Measurements from ENCODE around the gene PDXDC1.
"Not testable (repeated sequence)": the region's sequence is repeated elsewhere in the genome, so short reads cannot be mapped to it uniquely, and the experiment has no call there.

PDXDC1 gene

GRCh38 chr16:14971621-14972228, 3.1 kb upstream of the PDXDC1 start:
- not testable (repeated sequence) for DNase-seq (ENCODE audit: low read depth in 2 of 2)

DNA sequence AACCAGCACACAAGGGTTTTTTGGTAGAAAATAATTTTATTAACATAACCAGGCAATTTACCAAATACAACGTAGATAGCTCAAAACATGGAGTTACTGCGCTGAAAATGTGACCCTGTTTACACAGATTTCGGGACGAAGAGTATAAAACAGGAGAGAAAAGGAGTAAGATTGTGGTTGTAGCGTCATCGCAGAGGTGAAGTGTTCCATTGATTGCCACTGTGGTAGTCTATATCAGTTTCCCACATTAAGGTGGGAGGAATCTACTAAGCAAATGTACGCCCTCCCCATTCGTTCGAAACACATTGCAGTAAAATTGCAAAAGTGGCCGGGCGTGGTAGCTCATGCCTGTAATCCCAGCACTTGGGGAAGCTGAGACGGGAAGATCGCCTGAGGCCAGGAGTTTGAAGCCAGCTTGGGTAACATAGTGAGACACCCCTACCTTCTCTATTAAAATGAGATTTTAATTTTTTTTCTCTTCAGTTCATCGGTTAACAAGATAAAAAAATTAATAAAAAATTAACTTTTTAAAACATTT, 972 bp upstream of the PDXDC1 start:
- not testable (repeated sequence) for DNase-seq (ENCODE audit: low read depth in 2 of 2)

DNA sequence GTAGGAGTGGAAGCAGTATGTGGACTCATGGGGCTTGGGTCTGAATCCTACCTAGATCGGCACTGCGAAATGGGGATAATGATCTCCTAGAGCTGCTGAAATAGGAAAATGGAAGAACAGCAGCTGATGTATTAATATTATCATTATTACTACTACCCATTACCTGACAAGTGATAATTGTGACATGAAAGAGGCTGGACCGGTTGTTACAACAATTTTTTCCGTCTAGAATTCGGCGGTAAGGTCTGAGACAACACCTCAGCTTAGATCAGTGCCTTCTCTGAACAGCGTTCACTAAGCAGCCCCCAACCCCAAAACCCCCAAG, 533 bp upstream of the PDXDC1 start:
- peak; percentile 20 to 23 for DNase-seq (ENCODE audit: low read depth in 2 of 2)

- not testable (repeated sequence) for DNase-seq (ENCODE audit: low read depth in 2 of 2)
Measured at GRCh38 chr16:14975418-14976194, 780 bp downstream of the PDXDC1 start.

- not testable (repeated sequence) for DNase-seq (ENCODE audit: low read depth in 2 of 2)
Measured at GRCh38 chr16:14976971-14977736, 2.3 kb downstream of the PDXDC1 start.

GRCh38 chr16:14978281-14978680, 3.5 kb downstream of the PDXDC1 start:
- not testable (repeated sequence) for DNase-seq (ENCODE audit: low read depth in 2 of 2)

GRCh38 chr16:14978908-14979307, 4.1 kb downstream of the PDXDC1 start:
- DNase-seq (ENCODE audit: low read depth in 2 of 2) = not testable (repeated sequence)

- not testable (repeated sequence) for DNase-seq (ENCODE audit: low read depth in 2 of 2)
Measured at GRCh38 chr16:14981234-14981633, 6.4 kb downstream of the PDXDC1 start.

DNA sequence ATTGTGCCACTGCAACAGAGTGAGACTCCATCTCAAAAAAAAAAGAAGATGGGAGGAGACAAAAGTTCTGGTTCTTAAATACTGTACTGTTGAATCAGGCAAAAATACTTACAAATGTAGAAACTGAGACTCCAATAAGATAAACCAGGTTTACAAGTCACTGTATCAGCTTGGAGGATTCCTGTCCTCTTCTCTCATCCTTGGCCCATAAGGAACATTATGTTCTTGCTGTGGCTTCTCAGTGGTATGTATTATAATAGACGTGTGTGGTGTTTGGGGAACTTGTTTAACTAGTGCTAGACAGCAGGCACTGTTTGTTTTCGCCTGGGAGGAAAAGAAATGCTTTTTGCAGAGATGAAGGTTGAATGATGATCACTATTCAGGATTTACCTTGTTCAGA, 7.7 kb downstream of the PDXDC1 start:
- not testable (repeated sequence) for DNase-seq (ENCODE audit: low read depth in 2 of 2)

- DNase-seq (ENCODE audit: low read depth in 2 of 2) = not testable (repeated sequence)
Measured at GRCh38 chr16:14988092-14988491, 13.3 kb downstream of the PDXDC1 start.

GRCh38 chr16:14988661-14989191, 13.9 kb downstream of the PDXDC1 start:
- DNase-seq (ENCODE audit: low read depth in 2 of 2) = not testable (repeated sequence)

DNA sequence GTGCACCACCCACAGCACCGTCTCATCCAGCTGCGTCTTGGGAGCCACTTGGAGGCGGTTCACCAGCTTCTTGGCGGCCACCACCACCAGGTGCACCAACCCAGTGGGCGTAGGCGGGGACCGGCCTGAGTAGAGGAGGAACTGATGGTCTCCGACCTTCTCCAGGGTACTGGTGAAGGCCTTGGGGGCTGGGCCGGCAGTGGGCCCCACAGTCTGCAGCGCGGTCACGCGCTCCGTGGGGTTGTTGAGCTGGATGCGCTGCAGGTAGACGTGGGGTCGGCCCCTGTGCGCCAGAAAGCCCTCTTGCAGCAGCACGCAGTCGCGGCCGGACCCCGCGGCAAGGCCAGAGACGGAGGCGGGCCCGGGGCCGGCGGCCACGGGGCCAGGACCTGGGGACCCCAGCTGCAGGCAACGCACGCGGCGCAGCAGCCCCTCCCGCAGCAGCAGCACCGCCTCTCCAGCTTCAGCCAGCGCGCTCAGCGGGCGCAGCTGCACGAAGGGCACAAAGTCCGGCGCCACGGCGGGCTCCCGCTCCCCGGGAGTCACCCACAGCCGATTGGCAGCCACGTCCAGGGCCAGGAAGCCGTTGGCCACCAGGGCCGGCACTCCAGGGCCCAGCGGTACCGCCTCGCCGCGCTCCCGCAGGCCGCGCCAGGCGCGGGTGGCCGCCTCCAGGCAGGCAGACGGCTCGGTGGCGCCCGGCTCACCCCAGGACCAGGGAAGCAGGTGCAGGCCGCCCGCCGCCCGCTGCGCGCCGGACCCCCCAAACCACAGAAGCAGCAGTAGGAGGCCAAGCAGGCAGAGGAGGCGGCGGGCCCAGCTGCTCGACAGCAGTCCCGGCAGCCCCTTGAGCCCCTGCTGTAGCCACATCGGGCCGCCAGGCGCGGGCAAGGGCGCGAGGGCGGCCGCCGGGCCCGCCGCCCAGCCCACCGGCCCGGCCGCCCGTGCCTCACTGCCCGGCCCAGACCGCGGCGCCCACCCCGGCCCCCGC, 14.8 kb downstream of the PDXDC1 start:
- not testable (repeated sequence) for DNase-seq (ENCODE audit: low read depth in 2 of 2)

GRCh38 chr16:14993277-14994151, 18.7 kb downstream of the PDXDC1 start:
- DNase-seq (ENCODE audit: low read depth in 2 of 2) = not testable (repeated sequence)

- DNase-seq (ENCODE audit: low read depth in 2 of 2) = not testable (repeated sequence)
Measured at GRCh38 chr16:14996702-14997101, 21.9 kb downstream of the PDXDC1 start.

DNA sequence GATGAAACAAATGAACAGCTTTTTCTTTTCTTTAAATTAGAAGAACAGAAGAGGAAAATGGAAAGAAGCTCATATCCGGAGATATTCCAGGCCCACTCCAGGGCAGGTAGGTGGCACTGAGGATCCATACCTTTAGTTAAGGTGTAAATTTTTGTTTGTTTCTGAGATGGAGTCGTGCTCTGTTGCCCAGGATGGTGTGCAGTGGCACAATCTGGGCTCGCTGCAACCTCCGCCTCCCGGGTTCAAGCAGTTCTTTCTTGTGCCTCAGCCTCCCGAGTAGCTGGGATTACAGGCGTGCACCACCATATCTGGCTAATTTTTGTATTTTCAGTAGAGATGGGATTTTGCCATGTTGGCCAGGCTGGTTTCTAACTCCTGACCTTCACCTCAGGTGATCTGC, 23.5 kb downstream of the PDXDC1 start:
- not testable (repeated sequence) for DNase-seq (ENCODE audit: low read depth in 2 of 2)

DNA sequence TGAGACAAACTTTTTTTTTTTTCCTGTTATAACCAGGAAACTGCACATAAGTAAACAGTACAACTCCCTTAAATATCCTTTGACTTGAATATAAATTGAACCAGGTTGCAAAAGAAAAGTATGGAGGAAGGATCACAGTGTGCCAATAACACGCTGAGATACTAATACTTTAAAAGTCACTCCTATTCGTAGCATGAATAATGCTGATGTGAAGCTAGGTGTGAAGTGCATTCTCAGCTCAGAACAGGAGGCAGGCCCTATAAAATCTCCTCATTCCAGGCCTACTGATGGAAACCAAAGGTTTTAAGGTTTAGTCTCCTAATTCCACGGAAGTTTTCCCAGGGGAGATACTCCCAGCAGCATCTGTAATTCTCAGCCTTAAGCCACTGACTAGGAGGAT, 25.0 kb downstream of the PDXDC1 start:
- not testable (repeated sequence) for DNase-seq (ENCODE audit: low read depth in 2 of 2)

GRCh38 chr16:15002448-15002847, 27.6 kb downstream of the PDXDC1 start:
- not testable (repeated sequence) for DNase-seq (ENCODE audit: low read depth in 2 of 2)

DNA sequence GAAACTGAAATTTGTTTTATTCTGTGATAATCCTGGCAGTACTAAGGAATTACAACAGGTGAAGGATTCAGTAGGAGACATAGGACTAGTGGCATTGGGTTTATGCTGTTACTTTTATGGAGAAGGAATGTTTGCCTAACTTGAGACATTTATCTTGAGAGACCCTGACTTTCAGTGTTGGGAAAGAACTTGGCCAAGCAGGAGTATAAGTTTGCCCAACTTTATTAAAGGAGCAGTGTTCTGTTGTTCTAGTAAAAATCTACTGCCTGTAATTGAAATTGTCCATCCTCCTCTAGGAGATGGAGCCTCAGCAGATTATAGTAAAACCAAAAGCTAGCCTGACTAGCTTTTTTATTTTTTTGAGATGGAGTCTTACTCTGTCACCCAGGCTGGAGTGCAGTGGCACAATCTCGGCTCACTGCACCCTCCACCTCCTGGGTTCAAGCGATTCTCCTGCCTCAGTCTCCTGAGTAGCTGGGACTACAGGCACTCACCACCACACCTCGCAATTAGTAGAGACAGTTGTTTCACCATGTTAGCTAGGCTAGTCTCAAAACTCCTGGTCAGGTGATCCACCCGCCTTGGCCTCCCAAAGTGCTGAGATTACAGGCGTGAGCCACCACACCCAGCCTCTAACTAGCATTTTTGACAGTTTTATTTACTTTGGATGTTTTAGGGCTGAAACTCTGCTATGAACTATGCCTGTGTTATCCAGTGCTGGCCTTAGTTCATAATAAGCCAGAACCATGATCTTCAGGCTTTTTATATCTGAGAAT, 30.7 kb downstream of the PDXDC1 start:
- not testable (repeated sequence) for DNase-seq (ENCODE audit: low read depth in 2 of 2)

DNA sequence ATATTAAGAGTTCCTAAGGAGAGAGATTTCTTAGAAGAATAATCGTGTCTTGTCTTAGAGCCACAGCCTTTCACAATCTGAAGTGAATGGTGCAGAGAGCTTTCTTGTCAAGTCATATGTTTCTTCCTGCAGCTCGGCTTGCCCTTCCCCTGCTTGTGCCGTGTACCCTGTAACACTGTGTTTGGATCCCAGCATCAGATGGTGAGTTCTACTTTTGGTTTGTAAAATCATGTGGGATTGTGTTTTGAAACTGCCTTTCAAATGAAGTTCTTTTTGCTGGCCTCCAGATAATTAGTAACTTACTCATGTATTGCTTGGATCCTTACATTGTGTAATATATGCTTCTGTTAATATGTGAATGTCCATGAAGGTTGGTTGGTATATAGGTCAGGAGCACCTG, 33.8 kb downstream of the PDXDC1 start:
- DNase-seq (ENCODE audit: low read depth in 2 of 2) = not testable (repeated sequence)

Measured in fibroblast of skin of left quadriceps (primary cell).